CD4-positive, alpha-beta T cell treated with Interleukin-4 for 4 hours (primary cell): Measurements from ENCODE around the gene MCRIP2.

ENCODE experiments used
- DNase-seq: peaks from one replicate; pipeline ENCODE4 v3.0.0-alpha.2; 2020

Gene MCRIP2

GRCh38 chr16:633336-634050 lies 8.1 kb upstream of the MCRIP2 start:
- DNase-seq = no peak

GRCh38 chr16:634051-634670 lies 7.5 kb upstream of the MCRIP2 start:
- no peak for DNase-seq

GRCh38 chr16:634996-635395 lies 6.6 kb upstream of the MCRIP2 start:
- no peak for DNase-seq

GRCh38 chr16:635573-636205 lies 5.9 kb upstream of the MCRIP2 start:
- DNase-seq = no peak

- peak; percentile 94 for DNase-seq
Measured at GRCh38 chr16:636206-637080, 5.2 kb upstream of the MCRIP2 start, which contains the start of gene METTL26. METTL26 (minus strand) TSS chr16:636305; CDS start chr16:636290, 15 bp downstream.

- peak; percentile 80 for DNase-seq
Measured at GRCh38 chr16:637081-638018, 4.3 kb upstream of the MCRIP2 start.

GRCh38 chr16:638034-638543 lies 3.5 kb upstream of the MCRIP2 start:
- DNase-seq = no peak

- no peak for DNase-seq
Measured at GRCh38 chr16:638836-639235, 2.8 kb upstream of the MCRIP2 start.

GRCh38 chr16:640614-641013 lies 1.0 kb upstream of the MCRIP2 start:
- DNase-seq = no peak

GRCh38 chr16:642189-643049 lies 791 bp downstream of the MCRIP2 start:
- no peak for DNase-seq

GRCh38 chr16:643050-643368 lies 1.4 kb downstream of the MCRIP2 start:
- DNase-seq = no peak

- no peak for DNase-seq
Measured at GRCh38 chr16:644556-644955, 2.9 kb downstream of the MCRIP2 start.

- DNase-seq = no peak
Measured at GRCh38 chr16:645852-646678, 4.4 kb downstream of the MCRIP2 start.

- no peak for DNase-seq
Measured at GRCh38 chr16:646679-647172, 5.1 kb downstream of the MCRIP2 start.

GRCh38 chr16:647173-647902 lies 5.7 kb downstream of the MCRIP2 start:
- DNase-seq = no peak

- no peak for DNase-seq
Measured at GRCh38 chr16:648071-648780, 6.6 kb downstream of the MCRIP2 start.

- DNase-seq = peak; percentile 86
Measured at GRCh38 chr16:648781-649589, 7.4 kb downstream of the MCRIP2 start, which contains the start of gene WDR90. WDR90 (plus strand) TSS chr16:649365; CDS start chr16:649417, 52 bp downstream.
